ENCODE measurements around the gene TRMT1L.

DNA sequence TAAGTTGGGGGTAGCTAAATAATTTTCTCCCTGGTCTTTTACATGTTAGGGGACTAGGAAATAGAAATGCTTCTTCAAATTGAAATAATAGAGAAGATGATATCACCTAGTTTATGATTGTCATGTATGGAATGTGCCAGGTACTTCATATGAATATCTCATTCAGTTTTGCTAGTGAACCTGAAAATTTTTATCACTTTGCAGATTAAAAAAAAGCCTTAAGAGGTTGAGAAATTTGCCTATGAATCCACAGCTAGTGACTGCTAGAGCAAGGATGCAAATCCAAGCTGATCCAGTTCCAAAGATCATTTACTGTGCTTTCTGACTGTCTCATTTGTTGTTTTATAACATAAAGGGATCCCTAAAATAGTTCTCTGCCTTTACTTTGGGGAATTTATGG is 86.7 kb downstream of the TRMT1L start:
- TF ChIP-seq, protein P1, sequence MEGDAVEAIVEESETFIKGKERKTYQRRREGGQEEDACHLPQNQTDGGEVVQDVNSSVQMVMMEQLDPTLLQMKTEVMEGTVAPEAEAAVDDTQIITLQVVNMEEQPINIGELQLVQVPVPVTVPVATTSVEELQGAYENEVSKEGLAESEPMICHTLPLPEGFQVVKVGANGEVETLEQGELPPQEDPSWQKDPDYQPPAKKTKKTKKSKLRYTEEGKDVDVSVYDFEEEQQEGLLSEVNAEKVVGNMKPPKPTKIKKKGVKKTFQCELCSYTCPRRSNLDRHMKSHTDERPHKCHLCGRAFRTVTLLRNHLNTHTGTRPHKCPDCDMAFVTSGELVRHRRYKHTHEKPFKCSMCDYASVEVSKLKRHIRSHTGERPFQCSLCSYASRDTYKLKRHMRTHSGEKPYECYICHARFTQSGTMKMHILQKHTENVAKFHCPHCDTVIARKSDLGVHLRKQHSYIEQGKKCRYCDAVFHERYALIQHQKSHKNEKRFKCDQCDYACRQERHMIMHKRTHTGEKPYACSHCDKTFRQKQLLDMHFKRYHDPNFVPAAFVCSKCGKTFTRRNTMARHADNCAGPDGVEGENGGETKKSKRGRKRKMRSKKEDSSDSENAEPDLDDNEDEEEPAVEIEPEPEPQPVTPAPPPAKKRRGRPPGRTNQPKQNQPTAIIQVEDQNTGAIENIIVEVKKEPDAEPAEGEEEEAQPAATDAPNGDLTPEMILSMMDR (IDR thresholded peaks at IDR 0.05) = no peak
- no peak for TF ChIP-seq POLR2A (IDR thresholded peaks at IDR 0.05)

All from breast epithelium (tissue), 3 donors.